ENCODE measurements around the gene TAF6L.
"Not testable (repeated sequence)": the region's sequence is repeated elsewhere in the genome, so short reads cannot be mapped to it uniquely, and the experiment has no call there.

Gene TAF6L

DNA sequence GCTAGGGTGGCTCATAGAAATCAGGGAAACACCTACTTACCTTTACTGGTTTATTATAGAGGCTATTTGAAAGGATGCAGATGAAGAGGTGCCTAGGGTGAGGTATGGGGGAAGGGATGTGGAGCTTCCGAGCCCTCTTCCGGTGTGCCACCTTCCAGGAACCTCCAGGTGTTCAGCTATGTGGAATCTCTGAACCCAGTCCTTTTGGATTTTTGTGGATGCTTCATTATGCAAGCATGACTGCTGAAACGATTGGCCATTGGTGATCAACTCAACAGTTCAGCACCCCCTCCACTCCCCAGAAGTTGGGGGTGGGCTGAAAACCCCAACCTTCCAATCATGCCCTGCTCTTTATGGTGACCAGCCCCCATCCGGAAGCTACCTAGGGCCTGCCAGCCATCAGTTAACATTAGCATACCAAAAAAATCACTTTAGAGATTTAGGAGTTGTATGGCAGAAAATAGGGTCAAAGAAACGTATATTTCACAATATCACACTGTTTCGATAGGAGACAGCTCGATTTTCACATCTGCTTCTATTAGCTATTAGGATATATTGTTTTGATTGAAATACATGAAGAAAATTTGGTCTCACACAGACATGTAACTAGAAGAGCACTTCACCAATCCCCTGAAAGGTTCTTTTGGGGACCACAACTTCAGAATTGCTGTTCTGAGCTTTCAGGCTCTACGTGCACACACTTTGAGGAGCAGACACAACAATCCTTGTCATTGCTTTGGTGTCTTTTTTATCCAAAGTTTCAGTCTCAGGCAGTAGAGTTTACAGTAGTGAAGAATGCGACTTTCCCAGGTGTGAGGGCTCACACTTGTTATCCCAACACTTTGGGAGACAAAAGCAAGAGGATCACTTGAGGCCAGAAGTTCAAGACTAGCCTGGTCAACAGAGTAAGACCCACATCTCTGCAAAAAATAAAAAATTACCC lies 13.1 kb upstream of the TAF6L start:
- no peak for DNase-seq

DNA sequence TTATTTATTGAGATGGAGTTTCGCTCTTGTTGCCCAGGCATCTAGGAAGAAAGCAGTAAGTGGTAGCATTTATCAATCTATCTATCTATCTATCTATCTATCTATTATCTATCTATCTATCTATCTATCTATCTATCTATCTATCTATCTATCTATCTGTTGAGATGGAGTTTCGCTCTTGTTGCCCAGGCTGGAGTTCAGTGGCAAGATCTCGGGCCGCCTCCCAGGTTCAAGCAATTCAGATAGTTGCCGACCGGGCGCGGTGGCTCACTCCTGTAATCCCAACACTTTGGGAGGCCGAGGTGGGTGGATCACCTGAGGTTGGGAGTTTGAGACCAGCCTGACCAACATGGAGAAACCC lies 10.3 kb upstream of the TAF6L start:
- DNase-seq = not testable (repeated sequence)

DNA sequence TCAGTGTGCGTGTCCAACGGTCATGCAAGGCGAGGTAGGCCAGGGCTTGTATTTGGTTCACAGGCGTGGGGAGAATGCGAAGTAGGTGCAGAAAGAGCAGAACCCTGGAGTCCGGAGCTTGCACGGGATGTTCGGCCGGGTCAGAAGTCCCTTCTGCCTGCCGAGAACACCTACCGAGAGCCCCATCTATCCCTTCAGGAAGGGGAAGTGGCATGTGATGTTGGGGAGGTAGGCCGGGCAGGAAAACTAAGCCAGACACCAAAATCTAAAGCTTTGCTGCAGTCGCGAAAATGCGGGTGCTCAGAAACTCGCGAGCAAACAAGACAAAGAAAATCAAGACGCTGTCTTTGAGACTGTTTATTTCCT lies 435 bp upstream of the TAF6L start:
- DNase-seq = no peak

GRCh38 chr11:62774407-62774806 lies 3.2 kb downstream of the TAF6L start:
- DNase-seq = no peak

- DNase-seq = no peak
Observed at GRCh38 chr11:62775646-62776045, 4.5 kb downstream of the TAF6L start.

GRCh38 chr11:62777389-62777788 lies 6.2 kb downstream of the TAF6L start:
- DNase-seq = no peak

DNA sequence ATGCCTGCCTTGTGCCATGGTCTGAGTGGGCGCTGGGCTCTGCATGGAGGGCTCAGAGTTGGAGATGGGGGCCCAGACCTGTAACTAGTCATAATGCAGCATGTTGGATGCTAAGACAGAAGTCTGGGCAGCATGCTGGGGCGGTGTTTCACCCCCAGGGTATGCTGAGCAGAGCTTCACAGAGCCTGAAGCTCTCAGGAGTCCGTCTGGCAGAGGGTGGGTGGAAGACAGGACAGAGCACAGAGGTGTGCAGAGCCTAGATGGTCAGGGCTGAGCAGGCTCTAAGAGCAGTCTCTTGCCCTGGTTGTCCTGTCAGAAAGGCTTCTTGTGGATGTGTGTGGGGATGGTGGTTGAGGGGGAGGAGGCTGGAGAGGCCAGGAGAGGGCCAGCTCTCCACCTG lies 7.2 kb downstream of the TAF6L start:
- DNase-seq = no peak

GRCh38 chr11:62782753-62783152 lies 11.6 kb downstream of the TAF6L start:
- DNase-seq = no peak

DNA sequence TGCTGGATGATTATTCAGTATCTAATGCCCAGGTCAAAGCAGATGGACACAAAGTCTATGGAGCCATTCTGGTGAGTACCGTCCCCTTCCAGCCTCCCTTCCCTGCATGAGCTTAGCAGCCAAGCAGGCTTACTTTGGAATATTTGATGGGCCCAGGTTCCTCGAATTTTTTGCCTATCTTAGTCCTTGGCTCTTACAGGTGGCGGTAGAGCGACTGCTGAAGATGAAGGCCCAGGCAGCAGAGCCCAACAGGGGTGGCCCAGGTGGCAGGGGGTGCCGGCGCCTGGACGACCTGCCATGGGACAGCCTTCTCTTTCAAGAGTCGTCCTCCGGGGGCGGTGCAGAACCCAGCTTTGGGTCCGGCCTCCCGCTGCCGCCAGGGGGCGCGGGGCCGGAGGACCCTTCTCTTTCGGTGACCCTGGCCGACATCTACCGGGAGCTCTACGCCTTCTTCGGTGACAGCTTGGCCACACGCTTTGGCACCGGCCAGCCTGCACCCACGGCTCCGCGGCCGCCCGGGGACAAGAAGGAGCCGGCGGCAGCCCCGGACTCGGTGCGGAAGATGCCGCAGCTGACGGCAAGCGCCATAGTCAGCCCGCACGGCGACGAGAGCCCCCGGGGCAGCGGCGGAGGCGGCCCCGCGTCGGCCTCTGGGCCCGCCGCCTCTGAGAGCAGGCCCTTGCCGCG lies 15.3 kb downstream of the TAF6L start:
- peak; percentile 64 for DNase-seq

DNA sequence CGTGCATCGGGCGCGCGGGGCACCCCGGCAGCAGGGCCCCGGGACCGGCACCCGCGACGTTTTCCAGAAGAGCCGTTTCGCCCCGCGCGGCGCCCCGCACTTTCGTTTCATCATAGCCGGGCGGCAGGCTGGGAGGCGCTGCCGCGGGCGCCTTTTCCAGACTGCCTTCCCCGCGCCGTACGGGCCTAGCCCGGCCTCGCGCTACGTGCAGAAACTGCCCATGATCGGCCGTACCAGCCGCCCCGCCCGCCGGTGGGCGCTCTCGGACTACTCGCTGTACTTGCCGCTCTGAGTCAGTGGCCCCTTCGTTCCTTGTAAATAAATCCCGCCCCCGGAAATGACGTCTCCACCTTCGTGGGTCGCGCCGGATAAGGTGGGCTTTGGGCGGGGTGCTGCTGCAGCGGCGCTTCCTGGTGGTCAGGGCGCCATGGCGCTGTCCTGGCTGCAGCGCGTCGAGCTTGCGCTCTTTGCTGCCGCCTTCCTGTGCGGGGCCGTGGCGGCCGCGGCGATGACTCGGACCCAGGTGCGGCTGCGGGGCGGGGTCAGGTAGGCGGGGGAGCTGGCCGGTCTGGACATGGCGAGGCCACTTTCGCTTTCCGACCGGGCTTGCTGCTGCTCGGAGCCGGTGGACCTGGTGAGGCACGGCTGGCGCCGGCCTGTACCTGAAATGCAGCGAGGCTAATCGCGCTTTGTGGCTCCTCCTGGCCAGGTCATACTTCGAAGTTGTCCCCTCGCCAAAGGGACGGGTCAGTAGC lies 16.0 kb downstream of the TAF6L start, which contains the start of gene TMEM179B:
Gene TMEM179B (plus strand): TSS at position 398 of the 755 bp plus-strand sequence. CDS start 30 bp downstream, at position 428.
- peak; percentile 97 for DNase-seq

DNA sequence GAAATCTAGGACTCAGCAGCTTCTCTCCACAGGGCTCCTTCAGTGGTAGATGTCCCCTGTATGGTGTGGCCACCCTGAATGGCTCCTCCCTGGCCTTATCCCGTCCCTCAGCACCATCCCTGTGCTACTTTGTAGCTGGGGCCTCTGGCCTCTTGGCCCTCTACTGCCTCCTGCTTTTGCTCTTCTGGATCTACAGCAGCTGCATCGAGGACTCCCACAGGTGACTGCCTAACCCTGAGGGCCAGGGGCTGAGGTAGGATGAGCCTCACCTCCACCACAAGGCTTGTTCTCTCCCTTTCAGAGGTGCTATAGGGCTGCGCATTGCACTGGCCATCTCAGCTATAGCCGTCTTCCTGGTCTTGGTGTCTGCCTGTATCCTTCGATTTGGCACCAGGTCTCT lies 17.8 kb downstream of the TAF6L start:
- no peak for DNase-seq

GRCh38 chr11:62789576-62789975 lies 18.4 kb downstream of the TAF6L start:
- DNase-seq = no peak

- DNase-seq = peak; percentile 72
Observed at GRCh38 chr11:62791501-62792201, 20.5 kb downstream of the TAF6L start, which contains the start of gene TMEM223. TSS of gene TMEM223 (minus strand) at chr11:62792006. CDS start at chr11:62791994, 12 bp downstream.

DNA sequence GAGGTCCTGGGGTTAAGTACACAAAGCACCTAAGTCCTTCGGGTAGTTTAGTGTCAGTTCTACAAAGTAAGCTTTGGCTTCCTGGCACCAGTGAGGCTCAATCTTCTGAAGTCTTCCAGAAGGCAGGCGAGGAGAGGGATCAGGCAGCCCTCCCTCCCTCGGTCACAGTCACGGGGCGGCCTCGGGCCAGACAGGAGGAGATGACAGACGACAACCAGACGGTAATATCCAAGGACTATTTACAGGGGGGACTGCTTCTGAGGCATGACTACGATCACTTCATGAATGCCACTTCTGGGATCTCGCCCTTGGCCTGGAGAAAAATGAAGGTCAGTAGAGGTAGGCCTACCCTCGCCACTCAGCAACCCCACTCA lies 21.0 kb downstream of the TAF6L start:
- no peak for DNase-seq

DNA sequence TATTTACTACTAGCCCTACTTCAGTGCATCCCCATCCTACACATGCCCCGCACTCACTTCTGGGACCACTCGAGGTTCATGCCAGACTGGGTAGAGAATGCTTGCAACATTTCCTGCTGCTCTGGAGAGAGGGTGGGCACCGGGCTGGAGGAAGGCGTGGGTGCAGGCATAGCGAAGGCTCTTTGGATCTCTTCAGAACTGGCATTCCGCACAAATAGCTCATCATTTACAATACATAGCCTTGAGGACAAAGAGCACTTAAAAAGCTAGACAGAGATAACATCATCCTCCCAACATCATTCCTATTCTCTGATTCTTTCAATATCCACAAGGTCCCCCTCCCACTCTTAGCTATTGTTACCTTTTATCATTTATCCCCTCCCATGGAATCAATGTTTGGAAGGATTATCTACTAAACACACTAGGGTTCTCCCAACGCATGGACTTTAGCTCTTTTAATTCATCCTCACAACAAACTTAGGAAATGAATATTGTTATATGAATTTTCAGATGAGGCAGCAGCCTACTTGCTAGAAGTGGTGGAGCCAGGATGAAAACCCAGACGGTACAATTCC lies 23.1 kb downstream of the TAF6L start:
- no peak for DNase-seq

DNA sequence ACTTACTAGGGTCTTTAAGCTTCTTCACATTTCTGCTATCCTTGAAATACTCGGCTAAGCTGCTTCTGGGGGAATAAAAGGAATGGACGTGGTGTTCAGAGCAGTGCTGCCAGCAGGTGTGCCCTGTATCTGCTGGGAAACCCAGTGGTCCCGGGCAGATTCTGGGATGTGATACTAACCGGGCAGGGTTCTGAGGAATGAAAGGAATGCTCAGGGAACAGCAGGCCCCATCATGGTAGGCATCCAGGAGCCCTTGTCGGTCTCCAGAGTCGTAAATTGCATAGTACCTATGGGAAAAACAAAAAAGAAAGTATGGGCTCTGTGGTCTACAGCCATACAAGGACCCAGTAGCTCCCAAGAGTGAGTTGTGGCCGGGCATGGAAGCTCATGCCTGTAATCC lies 25.1 kb downstream of the TAF6L start:
- no peak for DNase-seq

DNA sequence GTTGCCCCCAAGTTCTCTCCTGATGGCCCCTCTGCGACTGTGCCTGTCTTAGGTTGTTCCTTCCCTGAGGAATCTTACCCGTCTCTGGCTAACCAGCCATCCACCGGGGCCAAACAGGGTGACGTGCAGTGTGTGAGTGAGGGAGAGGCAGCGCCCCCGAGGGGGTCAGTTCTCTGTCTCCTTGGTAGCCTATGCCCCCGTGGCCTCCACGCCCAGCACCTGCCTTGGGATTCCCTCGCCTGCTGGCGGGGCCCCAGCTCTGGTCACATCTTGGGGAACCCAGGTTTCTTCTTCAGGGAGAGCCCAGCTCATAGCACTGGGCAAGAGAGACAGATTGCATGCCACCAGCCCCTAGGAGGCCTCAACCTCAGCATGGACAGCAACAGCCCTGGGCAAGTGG lies 28.3 kb downstream of the TAF6L start:
- no peak for DNase-seq

DNA sequence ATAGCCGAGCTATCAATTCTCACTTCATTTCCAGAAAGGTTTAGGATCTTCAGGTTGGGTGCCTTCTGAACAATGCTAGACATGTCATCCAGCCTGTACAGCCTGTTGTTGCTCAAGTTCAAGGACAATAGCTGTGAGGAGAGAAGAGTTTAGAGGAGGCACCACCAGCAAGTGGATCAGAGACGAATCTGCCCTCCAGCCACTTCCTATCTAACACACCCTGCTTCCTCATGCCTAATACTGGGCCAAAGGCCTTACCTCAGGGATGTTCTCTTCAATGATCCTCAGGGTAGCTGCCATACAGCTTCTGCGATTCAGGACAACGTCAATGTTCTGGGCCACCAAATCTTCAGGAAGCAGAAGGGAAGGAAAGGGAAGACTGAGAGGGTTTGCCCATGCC lies 29.9 kb downstream of the TAF6L start:
- DNase-seq = no peak

GRCh38 chr11:62804310-62805075 lies 33.3 kb downstream of the TAF6L start:
- DNase-seq = no peak

- peak; percentile 80 for DNase-seq
Observed at GRCh38 chr11:62805076-62805892, 34.1 kb downstream of the TAF6L start, which contains the start of gene NXF1. TSS of gene NXF1 (minus strand) at chr11:62805440. CDS start at chr11:62805356, 84 bp downstream.
